Measurements from ENCODE around the gene ZGLP1. TPM values are rescaled to one million over a fixed set of nuclear protein-coding genes. Genes with fewer than 3 reads are reported as not detected.

The ZGLP1 gene
- total RNA-seq, 1 donor from 2014 or later: 6.2 TPM

DNA sequence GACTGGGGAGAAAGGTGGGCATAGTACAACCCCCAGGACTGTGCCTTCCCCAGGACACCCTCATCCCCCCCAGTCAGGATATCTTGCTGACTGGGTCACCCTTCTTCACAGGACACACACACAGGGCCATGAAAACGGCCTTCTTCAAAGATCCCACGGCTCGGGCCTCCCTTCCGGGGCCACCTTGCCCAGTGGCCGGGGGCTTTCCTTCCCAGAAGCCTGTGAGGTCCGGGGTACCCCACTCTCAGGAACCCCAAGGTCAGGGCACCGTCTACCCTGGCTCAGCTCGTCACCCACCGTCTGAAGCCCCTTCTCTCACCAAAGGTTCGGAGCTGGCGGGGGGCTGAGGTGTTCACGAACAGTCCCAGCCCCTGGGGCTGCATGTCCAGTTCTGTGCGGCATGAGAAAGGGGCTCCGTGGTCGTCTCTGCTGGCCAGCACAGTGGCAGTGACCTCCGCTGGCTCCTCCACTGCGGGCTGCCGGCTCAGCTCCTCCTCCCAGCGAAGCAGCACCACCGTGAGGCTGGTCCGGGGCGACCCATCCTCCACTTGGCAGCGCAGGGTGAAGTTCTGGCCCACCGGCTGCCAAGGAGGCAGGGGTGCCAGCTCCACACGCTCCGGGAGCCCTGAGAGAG, 25.9 kb upstream of the ZGLP1 start:
- Histone ChIP-seq H3K27me3 (ENCODE audit: low read depth) (no peaks in the 10 kb centered on the region), H3K36me3 (peaks cover 4% of the 10 kb centered on the region), H3K27ac (peak overlapping the region; percentile 88), H3K4me1 (peaks cover 29% of the 10 kb centered on the region), H3K9me3 (no peaks in the 10 kb centered on the region), H3K4me3 (peak overlapping the region; percentile 80)
- intact Hi-C loops (cut with DNase I): no loop called here
- ATAC-seq: no peak
- no peak for DNase-seq
- TF ChIP-seq, protein P1, sequence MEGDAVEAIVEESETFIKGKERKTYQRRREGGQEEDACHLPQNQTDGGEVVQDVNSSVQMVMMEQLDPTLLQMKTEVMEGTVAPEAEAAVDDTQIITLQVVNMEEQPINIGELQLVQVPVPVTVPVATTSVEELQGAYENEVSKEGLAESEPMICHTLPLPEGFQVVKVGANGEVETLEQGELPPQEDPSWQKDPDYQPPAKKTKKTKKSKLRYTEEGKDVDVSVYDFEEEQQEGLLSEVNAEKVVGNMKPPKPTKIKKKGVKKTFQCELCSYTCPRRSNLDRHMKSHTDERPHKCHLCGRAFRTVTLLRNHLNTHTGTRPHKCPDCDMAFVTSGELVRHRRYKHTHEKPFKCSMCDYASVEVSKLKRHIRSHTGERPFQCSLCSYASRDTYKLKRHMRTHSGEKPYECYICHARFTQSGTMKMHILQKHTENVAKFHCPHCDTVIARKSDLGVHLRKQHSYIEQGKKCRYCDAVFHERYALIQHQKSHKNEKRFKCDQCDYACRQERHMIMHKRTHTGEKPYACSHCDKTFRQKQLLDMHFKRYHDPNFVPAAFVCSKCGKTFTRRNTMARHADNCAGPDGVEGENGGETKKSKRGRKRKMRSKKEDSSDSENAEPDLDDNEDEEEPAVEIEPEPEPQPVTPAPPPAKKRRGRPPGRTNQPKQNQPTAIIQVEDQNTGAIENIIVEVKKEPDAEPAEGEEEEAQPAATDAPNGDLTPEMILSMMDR (IDR thresholded peaks at IDR 0.05): no peak

DNA sequence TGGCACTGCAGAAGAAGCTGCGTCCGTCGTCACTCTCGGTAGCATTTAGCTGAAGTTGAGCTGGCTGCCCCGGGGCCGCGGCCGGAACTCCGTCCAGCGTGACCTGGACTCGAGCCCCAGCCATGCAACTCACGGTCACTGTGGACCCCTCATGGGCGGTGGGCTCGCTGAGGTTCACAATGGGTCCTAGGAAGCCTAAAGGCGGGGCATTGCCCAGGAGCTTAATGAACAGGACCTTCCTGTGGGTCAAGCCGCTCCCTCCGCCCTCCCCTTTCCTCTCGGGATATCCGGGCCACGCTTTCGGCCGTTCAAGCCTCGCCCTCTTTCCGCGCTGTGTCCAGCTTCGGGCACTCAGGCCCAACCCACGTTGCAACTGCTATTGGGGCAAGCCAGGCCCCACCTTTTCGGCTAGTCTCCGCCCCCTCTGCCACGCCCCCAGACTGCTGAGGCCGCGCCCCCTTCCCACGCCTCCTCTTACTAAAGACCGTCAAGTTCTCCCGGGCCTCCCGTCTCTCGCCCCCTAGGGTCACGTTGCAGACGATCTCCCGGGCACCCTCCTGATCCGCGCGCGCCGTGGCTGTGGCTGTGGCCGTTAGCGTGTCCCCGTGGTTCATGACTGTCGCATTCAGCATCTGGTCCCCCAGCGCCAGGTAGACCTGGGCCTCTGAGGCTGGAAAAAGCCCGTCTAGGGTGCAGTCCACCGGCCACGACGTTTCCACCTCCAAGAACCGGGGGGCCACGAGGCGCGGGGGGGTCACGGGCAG, 25.2 kb upstream of the ZGLP1 start:
- Histone ChIP-seq H3K36me3 (peaks cover 11% of the 10 kb centered on the region), H3K9me3 (no peaks in the 10 kb centered on the region), H3K27ac (peak overlapping the region; percentile 88), H3K4me1 (peaks cover 29% of the 10 kb centered on the region), H3K27me3 (ENCODE audit: low read depth) (no peaks in the 10 kb centered on the region), H3K4me3 (peak overlapping the region; percentile 80)
- TF ChIP-seq, protein P1 (IDR thresholded peaks at IDR 0.05): no peak
- peak; percentile 89 to 91 for ATAC-seq
- peak; percentile 96 for DNase-seq
- intact Hi-C loops (cut with DNase I): no loop called here

DNA sequence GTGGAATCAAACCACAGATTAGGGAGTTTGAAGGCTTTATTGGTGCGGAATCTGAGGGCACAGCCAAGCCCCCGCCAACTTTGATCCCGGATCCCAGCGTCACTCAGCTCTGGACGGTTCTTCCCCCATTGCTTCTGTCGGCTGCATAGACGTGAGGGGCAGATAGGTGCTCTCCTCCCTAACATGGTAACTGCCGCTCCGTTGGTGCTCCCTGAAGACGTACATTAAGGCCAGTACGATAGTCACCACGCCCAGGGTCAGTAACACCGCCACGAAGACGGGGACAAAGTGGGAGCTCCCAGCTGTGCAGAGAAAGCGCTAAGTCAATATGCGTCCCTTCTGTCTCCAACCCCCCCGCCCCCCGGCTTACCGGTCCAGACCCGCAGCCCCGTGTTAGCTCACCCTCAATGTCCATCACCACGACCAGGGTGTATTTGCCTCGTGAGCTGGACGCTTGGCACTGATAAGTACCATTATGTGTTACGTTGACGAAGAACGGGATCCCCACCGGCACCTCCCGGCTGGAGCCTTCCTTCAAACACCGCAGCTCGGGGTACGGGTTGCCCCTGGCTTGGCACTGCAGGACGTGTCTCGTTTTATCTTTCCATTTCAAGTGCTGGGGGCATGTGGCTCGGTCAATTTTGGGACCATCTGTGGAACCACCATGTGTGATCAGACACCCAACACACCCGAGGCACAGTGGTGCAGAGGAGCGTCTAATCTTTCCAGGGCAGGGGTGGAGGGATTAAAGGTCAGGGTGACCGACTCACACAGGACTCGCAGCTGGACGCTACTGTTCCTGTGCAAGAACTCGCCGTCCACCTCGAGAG, 24.4 kb upstream of the ZGLP1 start:
- no peaks in the 10 kb centered on the region for H3K9me3 ChIP-seq
- H3K36me3 ChIP-seq: peaks cover 19% of the 10 kb centered on the region
- H3K27me3 ChIP-seq (ENCODE audit: low read depth): no peaks in the 10 kb centered on the region
- intact Hi-C loops (cut with DNase I): no loop called here
- ATAC-seq: peak; percentile 1 to 3
- TF ChIP-seq, protein P1 (IDR thresholded peaks at IDR 0.05): no peak
- H3K27ac ChIP-seq: peak overlapping the region; percentile 88
- peaks cover 29% of the 10 kb centered on the region for H3K4me1 ChIP-seq
- H3K4me3 ChIP-seq: peak overlapping the region; percentile 80
- DNase-seq: no peak

DNA sequence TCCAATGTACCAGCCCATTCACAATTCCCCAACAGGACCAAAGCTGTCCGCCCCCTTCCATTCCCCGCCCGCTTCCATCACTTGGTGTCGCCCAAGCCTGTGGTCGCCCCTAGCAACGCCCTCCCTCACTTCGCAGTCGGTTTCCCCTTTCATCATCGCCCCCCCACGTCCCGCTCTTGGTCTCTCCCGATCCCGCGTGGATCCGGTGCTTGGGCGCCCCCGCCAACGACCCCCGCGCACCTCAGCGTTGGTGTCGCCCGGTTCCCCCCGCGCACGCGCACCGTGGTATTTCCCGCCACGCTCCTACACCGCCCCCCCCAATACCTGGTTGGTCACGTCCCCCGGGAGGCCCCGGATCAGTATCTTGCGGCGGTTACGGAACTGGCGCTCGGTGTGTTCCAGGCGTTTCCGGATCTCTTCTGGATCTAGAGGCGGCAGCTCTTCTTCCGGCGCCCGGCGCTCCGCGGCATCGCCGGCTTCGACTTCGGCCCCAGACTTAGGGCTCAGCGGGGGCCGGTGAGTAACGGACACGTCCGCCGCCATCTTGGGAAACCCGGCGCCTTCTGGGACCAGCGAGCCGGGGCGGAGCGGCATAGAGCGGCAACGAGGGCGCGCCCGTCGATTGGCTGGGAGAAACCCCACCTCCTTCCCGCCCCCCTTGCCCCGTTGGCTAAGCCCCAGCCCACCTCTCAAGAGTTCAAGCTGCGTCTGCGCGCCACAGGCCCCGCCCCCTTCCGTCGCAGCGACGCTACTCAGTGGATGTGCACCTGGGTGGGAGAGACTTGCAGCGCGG, 23.5 kb upstream of the ZGLP1 start, which contains the start of gene RAVER1:
TSS of gene RAVER1 (minus strand) at position 565 of the 793 bp plus-strand sequence. CDS start at position 543, 22 bp downstream.
- Histone ChIP-seq H3K36me3 (peaks cover 27% of the 10 kb centered on the region), H3K27me3 (ENCODE audit: low read depth) (no peaks in the 10 kb centered on the region), H3K27ac (peak within 1 kb of the TSS; percentile 88), H3K4me3 (peak within 1 kb of the TSS; percentile 80), H3K4me1 (peaks cover 29% of the 10 kb centered on the region), H3K9me3 (no peaks in the 10 kb centered on the region)
- ATAC-seq: peak; percentile 95 to 96
- intact Hi-C loops (cut with DNase I): no loop called here
- peak; percentile 98 for DNase-seq
- TF ChIP-seq, protein P1 (IDR thresholded peaks at IDR 0.05): no peak

Data from lower lobe of right lung (tissue), 2 donors.